NCI-H82 treated with DMSO at 0.1 percent for 48 hours (cell line): ENCODE results near the gene PLXNA2.
A peak's percentile ranks its signal among the peaks of the same experiment; 100 is the strongest.

Experiments used
- DNase-seq: peaks from one replicate; lab custom pipeline; 2025; ENCODE audit not compliant: unreplicated experiment; lab: John Stamatoyannopoulos, UW

PLXNA2 gene

DNA sequence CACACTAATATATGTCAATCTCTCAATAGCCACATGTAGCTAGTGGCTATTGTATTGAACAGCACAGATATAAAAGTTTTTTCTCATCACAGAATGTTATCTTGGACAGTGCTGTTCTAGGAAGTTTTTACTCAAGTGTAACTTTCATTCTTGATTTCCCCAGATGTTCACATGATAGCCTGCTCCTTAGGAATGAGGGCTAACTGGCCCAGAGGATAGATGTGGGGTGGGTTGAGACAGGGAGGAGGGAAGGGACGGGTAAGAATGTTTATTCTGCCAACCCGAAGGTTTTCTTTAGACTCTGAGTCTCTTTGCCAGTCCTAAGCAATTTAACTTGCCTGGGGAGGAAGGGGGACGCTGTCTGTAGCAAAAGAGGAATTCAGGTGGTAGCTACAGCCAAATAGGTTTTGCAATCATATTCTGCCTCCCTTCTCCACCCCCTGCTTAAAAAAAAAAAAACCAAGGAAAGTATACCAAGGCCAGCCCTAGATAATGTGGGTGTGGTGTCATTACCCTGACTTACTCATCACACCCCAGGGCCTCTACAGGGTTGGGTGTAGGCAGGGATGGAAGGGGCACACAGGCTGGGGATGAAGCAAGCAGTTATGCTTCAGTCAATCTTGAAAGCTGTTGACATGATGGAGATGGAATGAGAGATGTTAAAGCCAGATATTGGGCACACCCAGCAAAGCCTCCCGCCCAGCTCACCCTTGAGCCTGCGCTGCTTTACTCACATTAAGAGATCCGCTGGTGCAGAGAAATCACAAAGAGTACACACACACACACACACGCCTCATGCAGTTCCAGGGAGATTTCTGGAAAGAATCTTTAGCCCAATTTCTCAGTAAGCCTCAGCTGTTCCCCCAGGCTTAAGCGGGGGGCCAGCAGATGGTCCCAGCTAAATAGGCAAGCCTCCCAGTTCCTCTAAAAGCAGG is 59.9 kb downstream of the PLXNA2 start:
- peak; percentile 36 for DNase-seq

DNA sequence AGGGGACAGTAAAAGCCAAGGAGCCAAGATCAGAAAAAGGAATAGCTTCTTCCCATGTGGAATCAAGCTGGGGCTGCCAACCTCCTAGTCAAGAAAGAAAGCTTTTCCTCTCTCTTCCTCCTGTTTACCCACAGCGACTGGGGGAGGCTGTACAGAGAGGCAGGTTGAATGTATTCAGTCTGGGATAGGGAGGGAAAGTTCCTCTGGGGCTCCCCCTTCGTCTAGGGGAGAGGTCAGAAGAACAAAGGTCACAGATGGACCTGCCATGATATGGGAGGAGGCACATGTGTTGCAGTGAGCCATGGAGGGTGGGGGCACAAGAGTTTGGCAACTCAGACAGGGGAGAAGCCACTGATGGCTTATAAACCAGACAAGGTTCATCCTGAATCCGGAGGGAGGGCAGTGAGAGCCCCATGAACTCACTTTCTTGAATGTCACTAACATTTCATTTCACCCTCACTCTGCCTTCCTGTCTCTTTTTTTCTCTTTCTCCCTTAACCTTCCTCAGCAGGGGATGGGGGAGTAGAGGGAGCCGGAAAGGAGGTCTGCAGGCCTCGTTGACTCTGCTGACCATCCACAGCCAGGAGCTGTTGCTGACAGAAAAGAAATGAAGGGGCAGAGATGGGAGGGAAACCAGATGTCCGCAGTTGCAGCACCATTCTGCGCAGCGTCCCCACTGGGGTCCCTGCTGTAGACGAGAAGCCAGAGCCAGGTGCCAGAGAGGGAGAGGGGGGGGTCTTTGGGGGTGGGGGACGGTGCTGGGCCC is 61.1 kb downstream of the PLXNA2 start:
- no peak for DNase-seq

DNA sequence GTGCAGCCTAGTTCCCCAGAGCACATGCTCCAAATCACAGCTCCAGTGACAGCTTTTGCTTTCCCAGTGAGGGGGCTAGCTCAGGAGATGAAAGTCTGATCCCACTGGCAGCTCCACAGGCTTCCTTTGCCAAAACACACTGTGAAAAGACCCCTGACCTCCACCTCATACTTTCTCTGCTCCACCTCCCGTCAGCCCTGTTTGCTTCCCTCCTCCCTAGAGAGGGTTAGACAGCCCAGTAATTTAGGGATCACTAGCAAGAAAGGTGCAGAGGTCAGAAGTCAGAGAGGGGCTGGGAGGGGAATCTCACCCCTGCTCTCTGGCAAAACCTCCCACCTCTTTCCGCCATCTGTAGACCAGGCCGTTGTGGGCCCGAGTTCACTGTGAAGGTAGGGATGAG is 62.8 kb downstream of the PLXNA2 start:
- no peak for DNase-seq

DNA sequence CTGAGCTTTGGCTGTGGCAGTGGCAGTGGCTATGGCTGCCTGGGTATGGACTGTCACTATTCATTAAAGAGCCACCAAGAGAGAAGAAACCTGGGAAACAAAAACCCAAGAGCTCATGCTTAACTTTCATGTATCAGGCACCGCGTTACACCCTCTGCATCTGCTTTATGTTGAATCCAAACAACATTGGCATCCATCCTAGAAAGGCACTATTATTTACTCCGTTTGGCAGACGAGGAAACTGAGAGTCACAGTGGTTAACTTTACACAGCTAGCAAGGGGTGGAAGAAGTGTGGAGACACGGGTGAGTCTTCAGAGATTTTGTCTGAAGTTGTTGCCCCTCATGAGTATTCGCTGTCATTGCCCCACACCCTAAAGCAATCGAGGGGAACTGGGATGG is 63.8 kb downstream of the PLXNA2 start:
- DNase-seq, result no peak

DNA sequence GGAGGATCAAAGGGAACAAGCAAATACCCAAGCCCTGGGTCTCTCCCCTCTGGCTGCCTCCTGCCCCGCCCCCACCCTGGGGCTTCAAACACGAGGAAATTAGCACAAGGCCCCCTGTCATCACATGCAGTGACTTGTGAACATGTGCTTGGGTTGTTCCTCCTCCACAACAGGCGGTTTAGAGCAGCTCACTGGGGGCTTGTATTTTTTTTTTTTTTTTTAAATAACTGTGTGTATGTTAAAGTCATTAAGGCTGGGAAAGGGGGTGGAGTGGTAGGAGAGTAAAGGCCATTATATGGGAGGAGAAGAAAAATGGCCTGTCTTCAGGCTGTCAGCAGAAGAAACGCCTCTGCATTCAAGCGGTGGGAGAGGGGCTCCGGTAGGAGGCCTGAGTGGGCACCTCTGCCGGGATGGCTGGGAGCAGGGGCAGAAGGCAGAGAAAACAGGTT is 64.2 kb downstream of the PLXNA2 start:
- no peak for DNase-seq

DNA sequence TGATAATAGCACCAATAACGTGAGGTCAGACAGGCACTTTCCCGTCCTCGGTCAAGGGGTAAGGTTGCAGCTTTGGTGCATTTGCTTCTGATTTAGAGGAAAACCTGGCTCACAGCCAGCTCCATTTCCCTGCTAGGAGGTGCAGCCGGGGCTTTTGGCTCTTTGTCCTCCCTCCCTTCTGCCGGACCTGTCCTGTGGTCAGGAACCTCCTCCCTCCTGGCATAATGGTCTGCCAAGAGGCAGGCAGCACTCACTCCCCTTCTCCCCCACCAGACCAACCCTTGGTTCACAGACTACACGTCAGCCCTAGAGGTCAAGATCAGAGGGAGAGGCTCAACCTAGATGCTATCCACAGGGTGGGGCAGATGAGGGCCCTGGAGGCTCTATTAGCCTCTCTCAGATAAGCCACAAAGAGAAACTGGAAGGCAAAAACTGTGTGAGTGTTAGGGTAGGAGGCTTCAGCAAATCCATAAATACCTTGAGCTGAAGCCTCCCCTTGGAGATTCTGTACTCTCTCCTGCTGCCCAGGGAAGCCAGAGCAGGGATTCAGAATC is 64.8 kb downstream of the PLXNA2 start:
- no peak for DNase-seq

DNA sequence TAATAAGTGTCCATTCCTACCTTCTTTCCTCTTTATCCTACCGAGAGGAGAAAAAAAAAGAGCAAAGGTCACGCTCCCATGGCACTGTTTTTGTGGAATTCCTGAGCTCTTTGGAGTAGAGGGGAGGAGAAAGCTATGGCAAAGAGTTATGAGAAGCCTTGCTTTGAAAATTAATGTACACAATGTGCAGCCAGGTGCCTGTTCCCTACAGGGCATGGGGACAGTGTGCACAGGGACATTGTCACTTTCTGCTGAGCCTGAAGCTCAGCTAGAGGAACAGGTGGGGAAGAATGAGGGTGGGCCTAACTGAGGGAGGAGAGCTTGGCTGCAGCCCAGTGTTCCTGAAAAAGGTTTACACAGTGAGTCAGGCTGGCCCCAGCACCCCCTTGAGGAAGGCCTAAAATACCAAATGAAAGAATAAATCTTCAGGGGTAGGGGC is 66.1 kb downstream of the PLXNA2 start:
- no peak for DNase-seq

DNA sequence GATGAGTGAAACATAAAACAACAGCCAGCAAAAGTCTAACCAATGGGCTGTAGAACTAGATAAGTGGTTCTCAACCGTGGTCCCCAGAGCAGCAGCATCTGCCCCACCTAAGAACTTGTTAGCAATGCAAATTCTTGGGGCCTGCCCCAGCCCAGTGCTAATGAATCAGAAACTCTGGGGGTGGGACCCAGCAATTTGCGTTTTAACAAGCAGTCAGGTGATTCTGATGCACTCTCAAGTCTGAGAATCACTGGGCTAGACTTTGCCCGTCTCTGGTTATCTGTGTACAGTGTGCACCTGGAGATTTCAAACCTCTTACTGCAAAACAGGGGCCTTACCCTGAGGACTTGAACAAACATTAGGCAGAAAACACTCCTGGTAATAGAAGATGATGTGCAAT is 66.5 kb downstream of the PLXNA2 start:
- DNase-seq, result no peak

DNA sequence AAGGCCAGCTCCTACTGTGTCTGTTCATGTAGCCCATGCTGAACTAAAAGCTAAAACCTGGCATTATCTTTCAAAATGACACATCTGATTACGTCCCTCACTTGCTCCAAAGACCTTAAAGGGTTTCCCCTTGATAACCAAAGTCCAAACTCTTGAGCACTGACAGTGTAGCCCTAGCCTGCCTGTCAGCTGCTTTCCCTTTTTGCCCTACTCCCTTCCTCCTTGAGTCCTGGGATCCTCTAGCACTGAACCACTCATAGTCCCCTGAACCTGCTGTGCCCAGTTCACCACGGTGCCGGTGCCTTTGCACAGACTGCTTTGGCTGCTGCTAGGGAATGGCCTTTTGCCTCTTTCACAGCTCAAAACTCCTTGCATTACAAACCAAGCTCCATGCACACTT is 67.5 kb downstream of the PLXNA2 start:
- DNase-seq, result no peak

DNA sequence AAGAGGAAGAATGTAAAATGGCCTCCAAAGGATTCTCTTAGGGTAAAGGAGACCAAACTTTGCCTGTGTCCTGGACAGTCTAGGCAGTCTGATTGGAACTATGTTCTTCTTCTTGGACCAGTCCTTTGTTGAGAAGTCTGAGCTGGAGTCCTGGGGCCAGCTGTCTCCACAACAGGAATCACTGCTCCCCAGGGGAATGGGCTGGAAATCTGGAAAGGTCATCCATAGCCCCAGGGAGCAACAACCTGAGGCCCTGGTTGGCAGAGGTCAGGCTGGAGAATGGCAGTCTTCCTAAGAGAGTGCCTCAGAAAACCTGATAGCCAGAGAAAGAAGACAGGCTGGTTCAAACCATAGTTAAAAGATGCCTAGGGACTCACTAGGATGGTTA is 68.7 kb downstream of the PLXNA2 start:
- no peak for DNase-seq

DNA sequence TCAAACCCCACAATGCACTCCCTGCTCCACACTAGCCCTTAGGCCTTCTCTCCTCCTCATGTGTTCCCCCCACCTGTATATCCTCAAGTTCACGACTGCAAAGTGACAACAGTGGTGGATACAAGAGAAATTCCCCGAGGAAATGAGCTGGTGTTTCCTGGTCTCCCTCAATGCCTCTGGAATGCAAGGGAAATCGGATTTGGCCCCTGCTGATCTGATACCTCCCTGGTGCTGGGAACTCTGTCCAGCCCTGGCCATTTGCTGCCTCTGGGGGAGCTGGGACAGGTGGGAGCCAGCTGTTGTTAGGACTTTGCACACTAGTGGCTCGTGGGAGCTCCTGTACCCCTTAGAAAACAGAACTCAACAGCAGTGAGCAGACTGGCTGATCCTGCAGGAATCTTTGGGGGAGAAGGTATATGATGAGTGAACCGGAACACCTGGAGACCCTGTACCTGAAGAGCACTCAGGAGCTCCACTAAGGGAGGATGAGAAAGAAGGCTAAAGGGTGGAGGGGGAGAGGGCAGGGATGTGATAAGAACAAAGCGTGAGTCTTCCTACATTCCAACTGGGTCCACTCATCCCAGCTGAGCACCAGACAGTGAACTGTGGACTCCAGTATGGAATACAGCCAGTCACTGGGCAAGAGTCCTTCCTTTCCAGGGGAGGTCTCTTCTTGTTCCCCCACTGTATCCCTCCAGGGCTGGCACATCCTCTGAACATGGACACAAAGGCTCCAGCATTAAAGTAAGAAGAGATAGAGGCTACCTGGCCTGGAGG is 69.3 kb downstream of the PLXNA2 start:
- no peak for DNase-seq

DNA sequence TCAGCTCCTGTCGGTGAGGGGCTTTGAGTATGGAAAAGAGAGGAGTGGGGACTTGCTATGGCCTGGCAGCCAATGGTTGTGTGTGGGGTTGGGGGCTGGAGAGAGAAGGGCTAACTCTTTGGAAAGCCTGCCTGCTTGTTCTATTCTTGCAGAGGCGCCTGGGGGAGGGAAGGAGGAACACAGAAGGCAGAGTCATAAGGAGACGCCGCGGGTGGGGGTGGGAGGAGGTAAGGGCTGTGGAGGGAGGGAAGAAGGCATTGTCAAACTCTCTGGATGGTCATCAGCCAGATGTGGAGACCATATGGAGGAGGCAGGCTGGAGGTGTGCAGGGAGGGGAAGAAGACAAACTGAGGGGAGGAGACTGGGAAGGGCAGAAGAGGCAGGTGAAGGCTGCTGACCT is 70.0 kb downstream of the PLXNA2 start:
- no peak for DNase-seq

DNA sequence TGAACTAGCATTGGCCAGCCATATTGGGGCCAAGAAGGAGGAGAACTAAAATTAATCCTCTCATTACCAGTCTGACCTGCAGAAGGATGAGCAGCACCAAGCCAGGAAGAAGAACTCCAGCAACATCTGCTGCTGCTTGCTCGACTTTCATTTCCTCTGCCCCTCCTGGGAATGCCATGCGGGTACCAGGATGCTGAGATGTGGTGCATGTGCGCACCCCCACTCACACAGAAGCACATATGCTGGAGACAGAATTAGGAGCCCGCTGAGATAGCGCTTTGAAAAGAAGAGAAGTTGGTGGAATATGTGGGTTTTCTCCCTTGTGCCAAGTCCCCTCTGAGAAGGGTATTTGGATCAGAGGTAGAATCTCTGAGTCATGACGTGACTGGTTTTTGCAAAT is 70.4 kb downstream of the PLXNA2 start:
- DNase-seq, result no peak

DNA sequence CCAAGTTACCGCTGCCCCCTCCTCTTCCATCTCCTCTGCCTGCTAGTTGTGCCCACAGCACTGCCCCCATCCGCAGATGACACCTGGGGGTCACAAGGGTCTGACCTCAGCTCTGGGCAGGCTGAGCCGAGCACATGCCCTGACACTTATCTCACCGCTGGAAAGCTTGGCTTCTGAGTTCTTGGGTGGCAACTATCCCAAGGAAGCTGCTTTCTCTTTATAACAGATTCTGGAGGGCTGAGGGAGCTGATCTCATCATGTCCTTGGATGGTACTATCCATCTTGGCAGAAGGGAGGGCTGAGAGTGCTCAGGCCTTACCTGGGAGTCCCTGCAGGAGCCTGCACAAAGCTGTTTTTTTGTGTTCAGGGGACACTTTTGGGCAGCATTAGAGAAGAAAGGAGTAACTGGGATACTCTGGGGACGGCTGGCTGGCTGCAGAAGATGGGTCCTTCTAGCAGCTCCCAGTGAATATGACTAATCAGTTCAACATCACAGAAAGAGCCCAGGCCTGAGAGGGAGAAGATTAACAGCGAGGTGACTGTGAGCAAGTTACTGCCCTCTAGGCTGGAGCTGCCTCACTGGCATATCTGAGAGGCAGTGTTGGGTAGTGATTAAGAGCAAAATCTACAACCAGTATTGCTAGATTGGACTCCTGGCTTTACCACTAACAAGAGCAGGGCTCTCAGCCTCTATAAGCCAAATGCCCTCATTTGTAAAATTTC is 71.6 kb downstream of the PLXNA2 start:
- no peak for DNase-seq

DNA sequence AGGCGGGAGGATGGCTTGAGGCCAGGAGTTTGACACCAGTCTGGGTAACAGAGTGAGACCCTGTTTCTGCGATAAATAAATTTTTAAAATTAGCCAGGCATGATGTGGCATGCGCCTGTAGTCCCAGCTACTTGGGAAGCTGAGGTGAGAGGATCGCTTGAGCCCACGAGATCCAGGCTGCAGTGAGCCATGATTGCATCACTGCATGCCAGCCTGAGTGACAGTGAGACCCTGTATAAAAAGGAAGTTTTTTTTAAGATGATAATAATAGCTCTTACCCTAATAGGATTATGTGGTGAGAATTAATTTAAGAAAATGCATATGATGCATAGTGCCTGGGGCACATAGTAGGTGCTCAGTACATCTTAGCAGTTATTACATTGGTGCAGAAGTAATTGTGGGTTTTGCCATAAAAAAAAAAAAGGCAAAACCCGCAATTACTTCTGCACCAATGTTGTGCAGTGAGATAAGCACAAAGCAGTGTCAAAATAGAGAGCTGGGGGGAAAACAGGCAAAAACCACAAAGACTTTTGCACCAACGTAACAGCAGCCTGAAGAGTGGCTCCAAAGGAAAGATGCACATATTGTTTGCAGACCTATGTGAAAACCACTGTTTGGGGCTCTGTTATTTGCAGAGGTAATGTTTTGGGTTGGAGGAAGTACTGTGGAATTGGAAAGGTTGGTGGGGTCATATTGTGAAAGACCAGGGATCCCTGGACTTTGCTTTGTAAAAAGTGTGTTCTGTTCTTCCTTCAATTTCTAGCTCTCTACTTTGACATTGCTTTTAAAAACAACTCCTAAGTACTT is 72.4 kb downstream of the PLXNA2 start:
- DNase-seq, result no peak

DNA sequence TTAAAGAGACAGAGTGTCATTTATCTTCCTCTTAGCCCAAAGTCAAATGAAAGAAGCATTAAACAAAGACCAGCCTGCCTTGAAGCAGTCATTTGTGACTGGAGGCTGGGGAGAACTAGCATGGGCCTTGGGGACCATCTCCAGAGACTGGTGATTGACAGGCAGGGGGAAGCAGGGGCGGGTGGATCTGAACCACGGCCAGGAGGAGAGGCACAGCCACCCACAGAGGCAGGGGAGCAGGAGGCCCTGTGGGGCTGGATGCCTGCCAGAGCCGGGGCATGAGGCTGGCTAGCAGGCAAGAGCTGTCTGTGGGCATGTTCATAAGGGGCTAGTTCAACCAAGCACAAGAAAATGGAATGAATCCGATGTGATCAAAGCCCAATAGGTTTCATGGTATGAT is 73.9 kb downstream of the PLXNA2 start:
- DNase-seq, result no peak

DNA sequence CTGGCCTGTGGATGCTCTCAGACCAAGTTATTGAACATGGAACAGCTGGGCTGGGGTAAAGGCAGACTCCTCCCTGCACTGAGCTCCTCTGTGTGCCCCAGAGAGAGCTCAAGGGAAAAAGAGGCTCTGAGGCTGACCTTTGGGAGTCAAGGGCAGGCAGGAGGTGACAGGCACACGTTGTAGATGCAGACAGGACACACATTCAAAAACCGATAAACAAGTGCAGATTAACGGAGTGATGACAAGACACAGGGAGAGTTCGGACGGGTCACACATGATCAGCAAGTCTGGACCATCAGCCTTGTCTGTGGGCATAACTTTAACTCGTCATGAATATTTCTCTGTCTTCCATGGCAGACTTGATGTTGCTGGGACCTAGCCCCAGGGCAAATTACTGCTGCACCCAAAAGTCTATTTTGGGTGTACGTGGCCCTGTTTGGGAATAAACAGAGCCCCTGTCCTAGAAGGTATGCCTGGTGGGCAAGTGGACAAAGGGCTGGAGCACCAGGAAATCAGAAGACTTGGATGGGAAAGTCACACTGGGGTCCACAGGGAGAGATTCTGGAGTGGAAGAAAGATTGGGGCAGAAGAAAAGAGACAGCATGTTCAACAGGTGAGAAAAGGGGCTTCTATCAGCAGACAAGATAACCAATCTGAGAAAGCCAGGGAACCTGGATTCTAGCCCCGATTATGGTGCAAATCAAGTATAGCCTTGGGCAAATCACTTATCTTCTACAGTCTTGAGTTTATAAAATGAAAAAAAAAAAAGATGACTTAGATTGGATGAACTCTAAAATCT is 74.9 kb downstream of the PLXNA2 start:
- DNase-seq, result no peak

DNA sequence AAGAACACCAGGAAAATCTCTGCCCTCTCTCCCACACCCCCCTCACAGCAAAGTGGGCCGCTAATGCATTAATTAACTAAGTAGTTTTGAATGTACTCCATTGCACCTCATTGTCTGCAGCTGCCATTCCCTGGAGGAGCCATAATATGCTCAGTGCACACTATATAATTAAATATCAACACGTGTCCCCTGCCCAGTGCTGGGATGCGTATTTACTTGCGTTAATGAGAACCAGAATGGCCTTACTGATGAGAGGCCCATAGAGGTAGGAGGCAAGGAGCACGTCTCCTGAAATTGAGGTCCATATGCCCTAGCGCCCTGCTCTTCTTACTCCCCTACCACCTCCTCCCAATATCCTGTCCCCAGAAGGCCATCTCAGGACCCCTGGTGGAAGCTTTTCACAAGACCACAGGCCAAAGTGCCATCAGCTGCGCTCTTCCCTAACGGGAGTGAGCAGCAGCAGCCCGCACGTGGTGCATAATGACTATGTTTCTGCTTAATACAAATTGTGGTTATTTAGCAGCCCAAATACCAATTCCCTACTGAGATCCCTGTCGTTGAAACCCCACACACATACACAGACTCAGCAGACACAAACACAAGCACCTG is 76.8 kb downstream of the PLXNA2 start:
- peak; percentile 30 for DNase-seq
